Smooth muscle cell (in vitro differentiated cells): ENCODE results near the gene GINS1. TPM values are rescaled to one million over a fixed set of nuclear protein-coding genes. Genes with fewer than 3 reads are reported as not detected.
"Not testable (repeated sequence)": the region's sequence is repeated elsewhere in the genome, so short reads cannot be mapped to it uniquely, and the experiment has no call there.

Source experiments
- DNase-seq: peaks from one replicate; lab custom pipeline; 2025; ENCODE audit not compliant: unreplicated experiment; lab: John Stamatoyannopoulos, UW
- H2AFZ ChIP-seq: fragments of 200-600 bp; sonication (generic); 2 replicates; pipeline ENCODE4 v1.6.0; 2016; ENCODE audit warnings: antibody characterized with exemption, low read depth, mild to moderate bottlenecking
- H3F3A ChIP-seq: fragments of 200-600 bp; sonication (generic); 2 replicates; pipeline ENCODE4 v1.6.0; 2017; ENCODE audit warnings: antibody characterized with exemption, low read depth
- H3K27ac ChIP-seq: fragments of 200-600 bp; sonication (generic); 2 replicates; pipeline ENCODE4 v1.5.1; 2016; ENCODE audit warnings: low read depth, mild to moderate bottlenecking
- H3K27me3 ChIP-seq: fragments of 200-600 bp; sonication (generic); 2 replicates; pipeline ENCODE4 v1.6.1; 2016; ENCODE audit warnings: low read depth, mild to moderate bottlenecking
- H3K36me3 ChIP-seq: fragments of 200-600 bp; sonication (generic); 2 replicates; pipeline ENCODE4 v1.5.1; 2016; ENCODE audit warnings: low read depth
- H3K4me1 ChIP-seq: fragments of 200-600 bp; sonication (generic); 2 replicates; pipeline ENCODE4 v1.5.1; 2016; ENCODE audit warnings: low read depth
- H3K4me2 ChIP-seq: fragments of 200-600 bp; sonication (generic); 2 replicates; pipeline ENCODE4 v1.6.0; 2016; ENCODE audit warnings: mild to moderate bottlenecking
- H3K4me3 ChIP-seq: fragments of 200-600 bp; sonication (generic); 2 replicates; pipeline ENCODE4 v1.5.1; 2016; ENCODE audit warnings: mild to moderate bottlenecking
- H3K79me2 ChIP-seq: fragments of 200-600 bp; sonication (generic); 2 replicates; pipeline ENCODE4 v1.6.0; 2016; ENCODE audit warnings: low read depth, mild to moderate bottlenecking
- H3K9ac ChIP-seq: fragments of 200-600 bp; sonication (generic); 2 replicates; pipeline ENCODE4 v1.6.0; 2016; ENCODE audit warnings: low read depth
- H3K9me3 ChIP-seq: fragments of 200-600 bp; sonication (generic); replicated peaks from 2 replicates; pipeline ENCODE4 v1.5.1; 2016; ENCODE audit warnings: low read depth
- H4K20me1 ChIP-seq: fragments of 200-600 bp; sonication (generic); 2 replicates; pipeline ENCODE4 v1.6.0; 2016; ENCODE audit warnings: low read depth
- CTCF ChIP-seq: fragments of 200-600 bp; sonication (generic); IDR thresholded peaks from 2 replicates; pipeline ENCODE4 v1.5.1; 2017; ENCODE audit warnings: borderline replicate concordance, mild to moderate bottlenecking, antibody characterized with exemption; ENCODE audit not compliant: insufficient read depth, poor library complexity, severe bottlenecking
- WGBS: methylation state at CpG from one replicate; pipeline ENCODE4 v1.1.7; 2016; ENCODE audit warnings: low lambda C conversion rate; 5-methylcytosine and 5-hydroxymethylcytosine counted together
- polyA plus RNA-seq: library from polyadenylated mRNA; unstranded; fragments of >200 nt; fragmentation: Nextera tagmentation; extraction: Ambion mirVana; gene quantifications from 2 replicates; pipeline ENCODE4 v1.2.1, GENCODE V29; 2016
- total RNA-seq: library from RNA; depleted of rRNA; stranded (reverse); fragments of >200 nt; gene quantifications from 2 replicates; pipeline ENCODE4 v1.2.3, GENCODE V29; 2014

Gene GINS1
- total and polyA plus RNA-seq, 2 experiments from 2014 or later: 5.9 to 9.3 TPM

DNA sequence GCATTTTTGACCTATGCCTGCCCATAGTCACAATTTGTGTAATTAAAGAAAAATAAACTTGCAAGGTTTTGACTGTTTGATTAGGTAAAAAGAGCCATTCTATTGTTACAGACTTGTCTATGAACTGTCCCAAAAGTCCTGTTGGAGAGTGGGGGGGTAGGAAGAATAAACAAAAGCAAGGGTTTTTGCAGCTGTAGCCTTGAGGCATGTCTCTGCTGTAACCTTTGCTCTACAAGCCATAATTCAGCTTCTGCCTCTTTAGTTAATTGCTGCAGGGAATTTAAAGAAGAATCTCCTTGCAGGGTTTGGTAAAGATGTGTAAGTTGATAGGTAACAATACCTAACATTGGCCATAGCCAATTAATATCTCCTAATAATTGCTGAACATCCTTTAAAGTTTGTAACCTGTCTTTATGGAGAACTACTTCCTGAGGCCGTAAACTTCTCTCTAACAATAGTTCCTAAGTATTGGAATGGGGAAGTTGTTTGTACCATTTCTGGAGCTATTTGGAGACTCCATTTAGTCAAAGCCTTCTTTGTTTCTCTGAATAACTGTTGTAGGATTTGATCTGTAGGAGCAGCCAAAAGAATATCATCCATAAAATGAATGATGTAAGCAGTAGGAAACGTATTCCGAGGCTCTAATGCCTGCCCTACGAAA, 9.0 kb upstream of the GINS1 start:
- H3K27ac ChIP-seq: no peak overlapping the region
- H3K4me3 ChIP-seq: no peak overlapping the region
- H2AFZ ChIP-seq: no peak overlapping the region
- no peaks in the 10 kb centered on the region for H3K4me1 ChIP-seq
- DNase-seq: no peak
- H3K36me3 ChIP-seq: no peaks in the 10 kb centered on the region
- 42% methylated on average over 4 of the region's 4 CpGs for WGBS
- H3K9ac ChIP-seq: no peak overlapping the region
- no peak overlapping the region for H3K4me2 ChIP-seq
- H3K9me3 ChIP-seq: no peaks in the 10 kb centered on the region
- H3K27me3 ChIP-seq: no peaks in the 10 kb centered on the region
- H3K79me2 ChIP-seq: no peaks in the 10 kb centered on the region
- H4K20me1 ChIP-seq: no peaks in the 10 kb centered on the region
- TF ChIP-seq CTCF: no peak
- H3F3A ChIP-seq: no peaks in the 10 kb centered on the region

- Histone ChIP-seq H3K4me3 (no peak overlapping the region), H4K20me1 (no peaks in the 10 kb centered on the region), H3K27me3 (no peaks in the 10 kb centered on the region), H3K9ac (no peak overlapping the region), H3F3A (no peaks in the 10 kb centered on the region), H3K9me3 (no peaks in the 10 kb centered on the region), H3K4me1 (no peaks in the 10 kb centered on the region), H2AFZ (no peak overlapping the region), H3K27ac (no peak overlapping the region), H3K79me2 (no peaks in the 10 kb centered on the region), H3K4me2 (no peak overlapping the region), H3K36me3 (no peaks in the 10 kb centered on the region)
- WGBS: 26% methylated on average over 5 of the region's 5 CpGs
- TF ChIP-seq CTCF: peak; percentile 61
- no peak for DNase-seq
Measured at GRCh38 chr20:25399037-25399430, 8.4 kb upstream of the GINS1 start.

- not testable (repeated sequence) for H3K79me2 ChIP-seq, H3K36me3 ChIP-seq, H3K27me3 ChIP-seq, H3K27ac ChIP-seq, H3K4me1 ChIP-seq, H4K20me1 ChIP-seq, H3K4me2 ChIP-seq, DNase-seq, H3K9ac ChIP-seq, H2AFZ ChIP-seq, H3F3A ChIP-seq, H3K9me3 ChIP-seq, H3K4me3 ChIP-seq
- 91% methylated on average over 11 of the region's 11 CpGs for WGBS
Measured at GRCh38 chr20:25400291-25400732, 7.2 kb upstream of the GINS1 start.

- no peaks in the 10 kb centered on the region for H3K9me3 ChIP-seq
- H3K4me2 ChIP-seq: no peak overlapping the region
- no peak overlapping the region for H2AFZ ChIP-seq
- H3K27me3 ChIP-seq: no peaks in the 10 kb centered on the region
- H3F3A ChIP-seq: no peaks in the 10 kb centered on the region
- no peak overlapping the region for H3K27ac ChIP-seq
- no peak overlapping the region for H3K4me3 ChIP-seq
- no peak for DNase-seq
- no peaks in the 10 kb centered on the region for H3K79me2 ChIP-seq
- no peaks in the 10 kb centered on the region for H4K20me1 ChIP-seq
- no peaks in the 10 kb centered on the region for H3K4me1 ChIP-seq
- no peak overlapping the region for H3K9ac ChIP-seq
- TF ChIP-seq CTCF: no peak
- H3K36me3 ChIP-seq: no peaks in the 10 kb centered on the region
- WGBS: 93% methylated on average over 7 of the region's 7 CpGs
Measured at GRCh38 chr20:25402583-25402982, 4.9 kb upstream of the GINS1 start.
